BJ (cell line): ENCODE data around the gene CSPG5. TPM values are rescaled to one million over a fixed set of nuclear protein-coding genes. Genes with fewer than 3 reads are reported as not detected.

Source experiments
- CTCF ChIA-PET: fragments of 350-600 bp; formaldehyde crosslinking; extraction: SDS; loops from one replicate; lab custom pipeline; 2021; ENCODE audit warnings: antibody characterized with exemption, inconsistent platforms; lab: Yijun Ruan, JAX
- POLR2A ChIA-PET: fragments of 300-600 bp; sonication (Branson Sonifier 250); formaldehyde crosslinking; extraction: SDS; loops from one replicate; lab custom pipeline; 2021; ENCODE audit warnings: antibody characterized with exemption; lab: Charles Lee
- DNase-seq: peaks from one replicate; pipeline ENCODE4 v3.0.0-alpha.2; 2011; ENCODE audit warnings: low read depth
- H3K27me3 ChIP-seq: 2 replicates; pipeline ENCODE4 v1.6.0; 2011; ENCODE audit warnings: low read length; ENCODE audit not compliant: control insufficient read depth, insufficient read depth
- H3K36me3 ChIP-seq: 2 replicates; pipeline ENCODE4 v1.5.1; 2011; ENCODE audit warnings: low read length; ENCODE audit not compliant: control insufficient read depth, insufficient read depth
- H3K4me3 ChIP-seq: 2 replicates; pipeline ENCODE4 v1.5.1; 2011; ENCODE audit warnings: low read depth, mild to moderate bottlenecking, control low read depth, low read length
- CTCF ChIP-seq: IDR thresholded peaks from 2 replicates; pipeline ENCODE4 v1.5.1; 2011; ENCODE audit warnings: low read depth, mild to moderate bottlenecking, control low read depth, inconsistent platforms, low read length, moderate library complexity; ENCODE audit not compliant: insufficient read depth
- polyA minus RNA-seq: library from RNA; depleted of rRNA, polyadenylated mRNA; stranded (reverse); fragments of >200 nt; gene quantifications from 2 replicates; pipeline ENCODE4 v1.2.3, GENCODE V29; 2011; rRNA and poly(A)+ RNA removed
- polyA plus RNA-seq: library from polyadenylated mRNA; depleted of rRNA; stranded (reverse); fragments of >200 nt; gene quantifications from 2 replicates; pipeline ENCODE4 v1.2.3, GENCODE V29; 2011; rRNA removed

The CSPG5 gene
- 0.04 and 0.05 TPM in 2 replicates for polyA plus RNA-seq
- polyA minus RNA-seq = 0.15 TPM in 1 of 2 replicates, not detected in the other

GRCh38 chr3:47578691-47579632 lies at the start of gene CSPG5:
Gene CSPG5 (minus strand): TSS chr3:47578865. CDS start chr3:47578693, 172 bp downstream.
- no peaks in the 10 kb centered on the region for H3K36me3 ChIP-seq
- H3K27me3 ChIP-seq = peaks cover 23% of the 10 kb centered on the region
- no peak for DNase-seq
- POLR2A ChIA-PET = no interaction called here
- CTCF ChIA-PET = interaction anchor here (0.6 kb wide), 1 partner anchor 182 kb away, joined by 3 read pairs; no protein-coding TSS in a partner anchor
- peak within 1 kb of the TSS; percentile 53 for H3K4me3 ChIP-seq
- no peak for TF ChIP-seq CTCF

- TF ChIP-seq CTCF = no peak
- H3K4me3 ChIP-seq = no peak overlapping the region
- no peaks in the 10 kb centered on the region for H3K27me3 ChIP-seq
- no peak for DNase-seq
- ChIA-PET POLR2A (no interaction called here), CTCF (interaction anchor here (0.7 to 1.7 kb wide), 2 partner anchors 12 to 116 kb away, joined by 3 to 7 read pairs; no protein-coding TSS in a partner anchor)
- peaks cover 6% of the 10 kb centered on the region for H3K36me3 ChIP-seq
Observed at GRCh38 chr3:47628426-47628825, 49.8 kb upstream of the CSPG5 start.

- H3K4me3 ChIP-seq = no peak overlapping the region
- TF ChIP-seq CTCF = no peak
- peaks cover 4% of the 10 kb centered on the region; the same call in 1 of the 2 replicates for H3K36me3 ChIP-seq
- ChIA-PET CTCF (interaction anchor here (1.3 kb wide), 1 partner anchor 12 kb away, joined by 3 read pairs; no protein-coding TSS in a partner anchor), POLR2A (no interaction called here)
- H3K27me3 ChIP-seq = no peaks in the 10 kb centered on the region
- DNase-seq = no peak
Observed at GRCh38 chr3:47622671-47623461, 44.2 kb upstream of the CSPG5 start.

- Histone ChIP-seq H3K4me3 (no peak overlapping the region), H3K36me3 (peaks cover 1% of the 10 kb centered on the region; the same call in 1 of the 2 replicates), H3K27me3 (no peaks in the 10 kb centered on the region)
- TF ChIP-seq CTCF = no peak
- ChIA-PET POLR2A (no interaction called here), CTCF (interaction anchor here (0.6 to 2.5 kb wide), 3 partner anchors 10 to 438 kb away, joined by 4 to 7 read pairs (median 4); no protein-coding TSS in a partner anchor)
- DNase-seq = no peak
Observed at GRCh38 chr3:47617086-47618010, 38.7 kb upstream of the CSPG5 start.
